ENCODE data around the gene CASR.

CASR gene

GRCh38 chr3:122325769-122326168, 142.3 kb downstream of the CASR start:
- H3K36me3 Mint-ChIP-seq, result no peaks in the 10 kb centered on the region
- no peak overlapping the region for H3K27ac Mint-ChIP-seq
- H3K4me1 Mint-ChIP-seq, result peaks cover 7% of the 10 kb centered on the region
- H3K9me3 Mint-ChIP-seq, result no peaks in the 10 kb centered on the region
- DNase-seq (ENCODE audit: low spot score in 2 of 2) (no peak), ATAC-seq (no peak)
- no peak overlapping the region for H3K4me3 Mint-ChIP-seq

- Mint-ChIP-seq H3K36me3 (no peaks in the 10 kb centered on the region), H3K27ac (no peak overlapping the region), H3K4me1 (no peaks in the 10 kb centered on the region), H3K9me3 (no peaks in the 10 kb centered on the region), H3K4me3 (no peak overlapping the region)
- ATAC-seq (no peak), DNase-seq (ENCODE audit: low spot score in 2 of 2) (no peak)
These were observed 148.4 kb downstream of the CASR start for GRCh38 chr3:122331886-122332285.

- Mint-ChIP-seq H3K36me3 (no peaks in the 10 kb centered on the region), H3K4me3 (no peak overlapping the region), H3K27ac (no peak overlapping the region), H3K4me1 (no peaks in the 10 kb centered on the region), H3K9me3 (no peaks in the 10 kb centered on the region)
- DNase-seq (ENCODE audit: low spot score in 2 of 2), result no peak
- no peak for ATAC-seq
These were observed 149.1 kb downstream of the CASR start for GRCh38 chr3:122332551-122332950.

All from stimulated activated effector memory CD8-positive, alpha-beta T cell treated with anti-CD3 and anti-CD28 coated beads, Interleukin-12 subunit alpha, Interleukin-12 subunit beta, amount 100 ng/mL, for 72 hours (primary cell).